GM12873 (cell line): ENCODE data around the gene PPP5C.

Experiments
- TF ChIP-seq, protein P1 (sequence below): IDR thresholded peaks from 2 replicates; pipeline ENCODE4 v1.5.1; 2012; ENCODE audit warnings: low read depth, mild to moderate bottlenecking, moderate library complexity, low read length, control low read depth; ENCODE audit not compliant: insufficient read depth; ENCODE audit errors: missing control alignments

Gene PPP5C

GRCh38 chr19:46435009-46435408, 88.1 kb downstream of the PPP5C start:
- TF ChIP-seq, protein P1, sequence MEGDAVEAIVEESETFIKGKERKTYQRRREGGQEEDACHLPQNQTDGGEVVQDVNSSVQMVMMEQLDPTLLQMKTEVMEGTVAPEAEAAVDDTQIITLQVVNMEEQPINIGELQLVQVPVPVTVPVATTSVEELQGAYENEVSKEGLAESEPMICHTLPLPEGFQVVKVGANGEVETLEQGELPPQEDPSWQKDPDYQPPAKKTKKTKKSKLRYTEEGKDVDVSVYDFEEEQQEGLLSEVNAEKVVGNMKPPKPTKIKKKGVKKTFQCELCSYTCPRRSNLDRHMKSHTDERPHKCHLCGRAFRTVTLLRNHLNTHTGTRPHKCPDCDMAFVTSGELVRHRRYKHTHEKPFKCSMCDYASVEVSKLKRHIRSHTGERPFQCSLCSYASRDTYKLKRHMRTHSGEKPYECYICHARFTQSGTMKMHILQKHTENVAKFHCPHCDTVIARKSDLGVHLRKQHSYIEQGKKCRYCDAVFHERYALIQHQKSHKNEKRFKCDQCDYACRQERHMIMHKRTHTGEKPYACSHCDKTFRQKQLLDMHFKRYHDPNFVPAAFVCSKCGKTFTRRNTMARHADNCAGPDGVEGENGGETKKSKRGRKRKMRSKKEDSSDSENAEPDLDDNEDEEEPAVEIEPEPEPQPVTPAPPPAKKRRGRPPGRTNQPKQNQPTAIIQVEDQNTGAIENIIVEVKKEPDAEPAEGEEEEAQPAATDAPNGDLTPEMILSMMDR, result no peak
